ENCODE measurements around the gene RPTOR.
A peak's percentile ranks its signal among the peaks of the same experiment; 100 is the strongest.

The RPTOR gene

DNA sequence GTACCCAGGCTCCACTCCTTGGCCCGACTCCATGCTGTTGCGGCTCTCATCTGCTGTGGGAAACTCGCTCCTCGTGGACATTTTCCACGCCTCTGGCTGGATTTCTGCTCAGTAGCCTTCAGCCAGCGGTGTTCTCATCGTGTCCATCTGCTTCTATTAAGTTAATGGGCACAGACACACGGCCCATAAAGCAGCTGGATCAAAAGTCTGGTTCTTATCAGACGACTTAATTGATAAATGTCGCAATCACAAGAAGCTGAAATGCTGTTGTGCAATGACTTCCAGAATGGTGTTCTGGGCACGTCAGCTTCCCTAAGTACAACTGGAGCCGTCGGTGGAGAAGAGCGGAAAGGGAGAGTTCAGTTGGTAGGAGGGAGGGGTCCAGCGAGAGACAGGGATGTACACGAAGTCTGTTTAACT is 235.3 kb downstream of the RPTOR start:
- no peaks in the 10 kb centered on the region for H3K9me3 Mint-ChIP-seq
- H3K27ac Mint-ChIP-seq = peak overlapping the region; percentile 74
- DNase-seq (ENCODE audit: low spot score in 2 of 2) (no peak), ATAC-seq (no peak)
- H3K4me3 Mint-ChIP-seq = peak overlapping the region; percentile 58
- H3K36me3 Mint-ChIP-seq = peaks cover 22% of the 10 kb centered on the region
- H3K4me1 Mint-ChIP-seq = peaks cover 48% of the 10 kb centered on the region

DNA sequence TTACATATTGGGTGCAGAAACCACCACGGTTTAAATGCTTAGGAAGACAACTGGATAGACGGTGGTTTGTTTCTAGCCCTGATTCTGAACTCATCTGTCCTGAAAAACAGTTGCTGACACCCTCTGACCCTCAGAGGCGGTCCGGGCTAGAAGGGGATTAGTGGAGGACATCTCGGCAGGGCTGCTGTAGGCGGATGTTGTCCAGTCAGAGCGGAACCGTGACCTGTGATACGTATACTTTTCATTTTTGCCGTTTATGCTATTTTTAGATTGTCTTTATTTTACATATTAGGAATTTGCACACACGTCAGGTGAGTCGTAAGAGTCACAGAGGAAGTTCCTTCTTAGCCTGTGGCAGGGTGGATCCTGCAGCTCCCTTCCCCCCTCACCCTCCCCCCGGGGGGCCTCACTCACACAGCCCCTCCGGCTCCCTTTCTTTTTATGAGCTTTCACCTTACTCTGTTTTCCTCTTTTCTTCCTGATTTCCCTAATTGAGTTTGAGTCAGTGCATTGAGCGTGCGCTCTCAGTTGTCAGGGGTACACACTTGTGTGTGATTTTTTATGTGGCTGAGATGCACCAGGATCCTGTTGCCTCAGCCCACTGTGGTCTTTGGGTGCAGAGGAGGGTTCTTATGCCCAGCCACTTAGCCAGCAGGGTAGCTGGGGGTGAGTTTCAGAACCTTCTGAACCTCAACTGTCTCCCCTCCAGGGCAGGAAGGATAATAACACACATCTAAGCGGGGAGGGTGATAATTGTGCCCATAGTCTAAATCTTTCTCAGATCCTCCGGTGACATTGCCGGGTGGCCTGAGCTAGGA is 236.0 kb downstream of the RPTOR start:
- H3K4me3 Mint-ChIP-seq = peak overlapping the region; percentile 58

DNA sequence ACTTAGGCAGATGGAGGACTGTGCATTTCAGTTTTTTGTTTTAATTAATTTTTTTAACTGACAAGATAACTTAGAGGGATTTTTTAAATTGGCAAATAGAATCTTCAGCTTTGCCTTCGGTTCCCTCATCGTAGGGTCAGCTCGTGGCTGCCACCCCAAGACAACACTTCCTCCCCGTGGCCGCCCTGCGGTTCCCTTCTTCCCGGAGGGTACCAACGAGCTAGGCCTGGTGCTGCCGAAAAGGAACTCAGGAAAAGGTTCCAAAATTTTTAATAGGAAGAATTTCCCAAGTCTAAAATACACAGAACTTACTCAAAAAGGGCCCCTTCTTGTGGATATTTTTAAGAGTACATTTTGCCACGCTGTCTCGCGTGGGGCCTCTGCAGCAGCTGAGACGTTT is 236.6 kb downstream of the RPTOR start:
- DNase-seq (ENCODE audit: low spot score in 2 of 2) (no peak), ATAC-seq (no peak)
- no peaks in the 10 kb centered on the region for H3K9me3 Mint-ChIP-seq
- peaks cover 22% of the 10 kb centered on the region for H3K36me3 Mint-ChIP-seq
- peak overlapping the region; percentile 58 for H3K4me3 Mint-ChIP-seq
- H3K27ac Mint-ChIP-seq = peak overlapping the region; percentile 74
- H3K4me1 Mint-ChIP-seq = peaks cover 49% of the 10 kb centered on the region

More for the DNA sequence above, 236.0 kb downstream of the RPTOR start:
- peaks cover 46% of the 10 kb centered on the region for H3K4me1 Mint-ChIP-seq
- peaks cover 22% of the 10 kb centered on the region for H3K36me3 Mint-ChIP-seq
- ATAC-seq = peak; percentile 88
- peak in 1 of 2 donors; percentile 69 for DNase-seq (ENCODE audit: low spot score in 2 of 2)
- peak overlapping the region; percentile 74 for H3K27ac Mint-ChIP-seq
- no peaks in the 10 kb centered on the region for H3K9me3 Mint-ChIP-seq

DNA sequence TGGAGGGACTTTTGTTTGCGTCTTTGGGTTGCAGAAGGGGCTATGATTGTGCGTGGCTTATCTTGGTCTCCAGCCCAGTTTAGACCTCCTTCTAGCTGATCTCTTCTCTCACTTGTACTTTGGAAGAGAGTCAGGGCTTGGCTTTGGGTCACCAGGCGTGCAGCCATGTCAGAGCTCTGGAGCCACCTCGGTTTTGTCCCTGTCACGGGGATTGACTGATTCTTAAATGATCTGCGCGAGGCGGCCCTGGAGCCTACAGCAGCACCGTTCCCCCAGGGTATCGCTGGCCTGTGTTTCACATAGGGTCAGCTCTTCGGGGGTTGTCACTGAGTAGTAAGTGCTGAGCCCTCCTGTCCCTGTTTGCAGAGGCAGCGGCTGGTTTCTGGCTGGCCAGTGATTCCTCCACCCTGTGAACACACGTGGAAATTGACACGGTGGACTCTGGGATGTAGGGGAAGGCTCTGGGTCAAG is 237.2 kb downstream of the RPTOR start:
- Mint-ChIP-seq H3K36me3 (peaks cover 17% of the 10 kb centered on the region), H3K9me3 (no peaks in the 10 kb centered on the region), H3K27ac (peak overlapping the region; percentile 74), H3K4me3 (peak overlapping the region; percentile 58), H3K4me1 (peaks cover 46% of the 10 kb centered on the region)
- DNase-seq (ENCODE audit: low spot score in 2 of 2) (no peak), ATAC-seq (no peak)

DNA sequence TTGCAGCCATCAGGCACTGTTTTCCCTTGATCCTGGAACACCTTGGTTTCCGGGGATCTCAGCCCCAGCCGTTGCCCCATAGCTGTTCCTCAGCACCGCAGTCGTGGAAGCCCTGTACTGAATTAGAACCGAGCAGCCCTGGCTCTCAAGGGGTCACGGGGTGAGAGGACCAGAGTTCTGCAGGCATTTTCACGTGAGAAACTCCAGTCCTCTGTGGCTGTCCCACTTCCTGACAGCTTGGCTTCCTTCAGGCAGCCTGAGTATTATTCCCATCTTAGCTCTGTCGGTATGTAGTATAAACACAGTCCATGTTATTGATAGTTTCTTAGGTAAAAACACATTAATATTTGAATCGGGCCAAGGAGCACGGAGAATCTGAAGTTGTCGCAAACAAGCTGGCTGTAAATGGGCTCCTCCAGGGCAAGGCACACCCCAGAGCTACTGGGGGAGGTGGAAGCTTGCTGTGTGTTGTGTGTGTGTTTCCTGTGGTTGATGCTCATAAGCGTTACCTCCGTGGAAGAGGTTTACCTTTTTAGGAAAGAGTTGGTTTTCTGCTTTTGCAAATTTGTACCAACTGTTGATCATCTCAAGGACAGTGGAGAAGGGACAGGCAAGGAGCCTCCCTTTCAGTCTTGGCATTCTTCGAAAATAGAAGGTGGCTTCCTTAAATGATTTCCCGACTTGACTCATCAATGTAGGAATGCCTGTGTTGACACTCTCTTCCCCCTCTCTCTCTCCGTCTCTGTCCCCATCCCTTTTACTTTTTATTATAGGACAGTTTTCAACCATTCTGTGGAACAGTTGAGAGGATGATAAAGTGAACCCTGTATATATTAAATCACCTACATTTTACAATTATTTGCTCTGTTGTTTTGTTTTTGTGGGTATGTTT is 238.1 kb downstream of the RPTOR start:
- H3K4me1 Mint-ChIP-seq = peaks cover 55% of the 10 kb centered on the region
- peak in 1 of 2 donors; percentile 64 for DNase-seq (ENCODE audit: low spot score in 2 of 2)
- H3K27ac Mint-ChIP-seq = peak overlapping the region; percentile 74

DNA sequence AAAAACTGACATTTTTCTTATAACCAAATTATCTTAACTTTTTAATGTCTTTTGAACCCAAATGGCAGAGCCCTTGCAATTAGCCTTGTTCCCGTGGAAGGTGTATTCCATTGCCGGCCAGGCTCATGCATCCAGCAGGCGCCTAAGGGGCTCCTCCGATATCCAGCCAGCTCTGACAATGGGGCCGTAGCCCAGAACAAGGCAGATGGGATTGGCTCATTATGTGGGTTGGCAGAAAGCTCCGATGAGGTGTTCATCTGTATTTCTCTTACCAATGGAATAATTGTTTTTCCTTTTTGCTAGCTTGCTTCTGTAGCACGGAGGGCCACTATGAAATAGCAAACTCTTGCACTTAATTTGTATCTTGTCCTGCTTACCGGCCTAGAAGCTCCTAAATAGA is 238.8 kb downstream of the RPTOR start:
- peak overlapping the region; percentile 58 for H3K4me3 Mint-ChIP-seq
- peak overlapping the region; percentile 74 for H3K27ac Mint-ChIP-seq
- ATAC-seq (no peak), DNase-seq (ENCODE audit: low spot score in 2 of 2) (no peak)
- H3K9me3 Mint-ChIP-seq = peaks cover 2% of the 10 kb centered on the region
- H3K4me1 Mint-ChIP-seq = peaks cover 62% of the 10 kb centered on the region
- peaks cover 6% of the 10 kb centered on the region for H3K36me3 Mint-ChIP-seq

More for the DNA sequence above, 238.1 kb downstream of the RPTOR start:
- ATAC-seq = peak; percentile 73
- peaks cover 8% of the 10 kb centered on the region for H3K36me3 Mint-ChIP-seq
- no peaks in the 10 kb centered on the region for H3K9me3 Mint-ChIP-seq
- H3K4me3 Mint-ChIP-seq = peak overlapping the region; percentile 58

DNA sequence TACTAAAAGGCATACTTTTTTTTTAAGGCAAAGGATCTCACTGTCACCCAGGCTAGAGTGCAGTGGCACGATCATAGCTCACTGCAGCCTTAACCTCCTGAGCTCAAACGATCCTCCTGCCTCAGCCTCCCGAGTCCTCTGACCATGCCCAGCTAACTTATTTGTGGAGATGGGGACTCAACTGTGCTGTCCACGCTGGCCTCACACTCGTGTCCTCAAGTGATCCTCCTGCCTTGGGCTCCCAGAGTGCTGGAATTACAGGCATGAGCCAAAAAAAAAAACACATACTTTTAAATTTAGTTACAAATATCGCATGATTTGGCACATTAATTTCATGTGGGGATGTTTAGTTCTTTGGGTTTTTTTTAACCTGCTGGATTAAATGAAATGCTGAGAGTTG is 239.3 kb downstream of the RPTOR start:
- H3K9me3 Mint-ChIP-seq = peaks cover 3% of the 10 kb centered on the region
- peaks cover 65% of the 10 kb centered on the region for H3K4me1 Mint-ChIP-seq
- no peak overlapping the region for H3K4me3 Mint-ChIP-seq
- DNase-seq (ENCODE audit: low spot score in 2 of 2) (no peak), ATAC-seq (no peak)
- H3K36me3 Mint-ChIP-seq = peaks cover 6% of the 10 kb centered on the region
- no peak overlapping the region for H3K27ac Mint-ChIP-seq

DNA sequence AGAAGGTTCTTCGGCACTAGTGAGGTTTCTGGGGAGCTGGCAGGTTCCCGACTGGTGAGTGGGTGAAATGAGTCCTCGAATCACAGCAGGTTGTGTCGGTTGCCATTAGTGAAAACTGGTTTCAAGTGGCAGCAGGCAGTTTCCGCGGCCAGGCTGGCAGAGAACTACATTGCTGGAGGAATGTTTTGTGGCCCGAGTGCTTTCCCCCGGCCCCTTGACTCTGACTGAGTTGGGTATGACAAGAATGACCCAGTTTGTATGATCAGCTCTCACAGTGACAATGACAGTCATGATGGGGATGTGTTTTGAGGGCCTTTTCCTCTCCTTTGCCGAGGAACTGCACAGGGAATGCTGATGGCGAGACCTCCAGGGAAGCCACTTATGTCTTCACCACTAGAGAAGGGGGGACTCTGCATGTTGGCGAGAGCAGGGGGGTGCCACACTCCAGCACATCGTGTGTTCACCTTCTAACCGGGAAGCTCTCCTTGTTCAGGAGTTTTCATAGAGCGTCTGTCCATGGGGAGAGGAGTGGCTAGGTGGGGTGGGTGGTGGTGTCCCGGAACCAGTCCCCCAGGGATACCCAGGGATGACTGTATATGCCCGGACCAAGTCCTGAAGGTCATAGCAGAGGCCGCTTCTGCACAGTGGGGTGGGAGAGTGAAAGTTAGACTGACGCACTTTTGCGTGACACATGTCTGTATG is 241.0 kb downstream of the RPTOR start:
- Mint-ChIP-seq H3K27ac (peak overlapping the region; percentile 52), H3K4me3 (no peak overlapping the region), H3K36me3 (peaks cover 11% of the 10 kb centered on the region)

DNA sequence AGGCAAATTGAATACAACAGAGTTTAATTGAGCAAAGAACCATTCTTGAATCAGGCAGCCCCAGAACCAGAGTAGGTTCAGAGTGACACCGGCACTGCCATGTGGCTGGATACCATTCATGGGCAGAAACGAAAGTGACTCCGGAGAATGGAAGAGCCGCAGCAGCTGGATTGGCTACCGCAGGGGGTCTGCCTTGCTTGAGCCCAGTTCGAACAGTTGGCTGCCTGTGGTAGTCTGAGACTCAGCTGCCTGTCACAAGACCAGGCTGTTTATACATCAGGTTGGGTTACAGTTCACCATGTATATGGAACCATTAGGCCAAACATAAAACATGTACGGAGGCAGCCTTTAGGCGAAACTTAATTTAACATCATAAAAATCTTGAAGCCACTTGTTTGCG is 241.8 kb downstream of the RPTOR start:
- Mint-ChIP-seq H3K4me1 (peaks cover 72% of the 10 kb centered on the region), H3K27ac (peak overlapping the region; percentile 50), H3K4me3 (no peak overlapping the region), H3K9me3 (peaks cover 3% of the 10 kb centered on the region), H3K36me3 (peaks cover 11% of the 10 kb centered on the region)
- ATAC-seq = no peak
- no peak for DNase-seq (ENCODE audit: low spot score in 2 of 2)

More for the DNA sequence above, 241.0 kb downstream of the RPTOR start:
- H3K9me3 Mint-ChIP-seq = peaks cover 3% of the 10 kb centered on the region
- peaks cover 72% of the 10 kb centered on the region for H3K4me1 Mint-ChIP-seq
- no peak for DNase-seq (ENCODE audit: low spot score in 2 of 2)
- no peak for ATAC-seq

DNA sequence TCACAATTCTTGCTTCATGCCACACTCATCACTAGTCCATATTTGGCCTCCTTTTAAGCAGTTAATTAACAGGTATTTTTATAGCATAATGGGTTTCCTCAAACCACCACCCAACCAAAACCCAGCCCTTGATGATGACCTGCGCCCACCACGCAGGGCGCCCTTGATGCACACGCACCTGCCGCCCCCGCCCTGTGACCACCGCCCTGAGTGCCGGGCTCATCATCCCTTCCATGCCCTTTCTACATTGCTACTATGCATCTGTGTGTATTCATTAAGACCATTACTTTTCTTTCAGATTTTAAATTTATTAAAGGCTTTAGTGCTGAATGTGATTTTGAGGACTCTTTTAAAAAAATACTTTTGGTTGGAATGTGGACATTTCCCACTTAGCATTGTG is 242.2 kb downstream of the RPTOR start:
- Mint-ChIP-seq H3K27ac (peak overlapping the region; percentile 50), H3K36me3 (peaks cover 15% of the 10 kb centered on the region), H3K4me1 (peaks cover 72% of the 10 kb centered on the region), H3K4me3 (no peak overlapping the region), H3K9me3 (peaks cover 3% of the 10 kb centered on the region)
- ATAC-seq (no peak), DNase-seq (ENCODE audit: low spot score in 2 of 2) (no peak)

DNA sequence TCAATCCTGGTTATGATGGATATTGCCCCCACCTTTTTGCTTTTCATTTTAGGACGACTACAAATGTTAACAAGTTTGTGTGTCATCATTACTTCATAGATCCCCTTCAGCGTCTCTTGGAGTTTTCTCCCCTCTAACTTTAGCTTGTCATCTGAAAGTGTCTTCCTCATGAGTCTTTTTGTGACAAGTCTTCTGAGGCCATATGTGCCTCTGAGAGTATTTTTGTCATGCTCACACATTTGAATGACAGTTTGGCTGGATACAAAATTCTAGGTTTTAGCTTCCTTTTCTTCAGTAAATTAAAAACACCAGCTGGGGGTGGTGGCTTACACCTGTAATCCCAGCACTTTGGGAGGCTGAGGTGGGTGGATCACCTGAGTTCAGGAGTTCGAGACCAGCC is 243.2 kb downstream of the RPTOR start:
- peak overlapping the region; percentile 50 for H3K27ac Mint-ChIP-seq

DNA sequence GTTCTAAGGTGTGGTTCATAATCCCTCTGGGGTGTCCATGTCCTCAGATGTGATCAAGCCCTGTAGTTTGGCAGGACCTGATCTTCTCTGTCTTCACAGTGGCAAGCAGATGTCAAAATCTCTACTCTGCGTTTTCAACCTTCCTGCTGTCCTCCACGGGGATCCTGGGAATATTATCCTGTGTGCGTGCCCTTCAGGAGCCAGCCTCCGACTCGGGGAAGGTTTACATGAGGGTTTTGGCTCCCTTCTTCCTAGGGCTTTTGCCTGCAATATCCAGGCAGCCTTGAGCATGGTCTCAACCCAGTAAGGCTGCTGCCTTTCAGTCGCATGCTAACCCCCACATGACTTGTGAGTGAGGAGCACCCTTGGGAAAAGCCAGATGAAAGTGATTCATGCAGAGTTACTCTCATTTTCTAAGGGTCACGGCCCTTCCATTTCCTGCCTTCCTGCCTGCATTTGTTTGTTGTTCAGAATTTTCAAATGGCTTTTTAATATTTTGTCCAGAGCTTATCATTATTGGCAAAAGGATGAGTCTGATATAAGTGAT is 244.8 kb downstream of the RPTOR start:
- H3K4me1 Mint-ChIP-seq = peaks cover 61% of the 10 kb centered on the region
- peak overlapping the region; percentile 88 for H3K27ac Mint-ChIP-seq
- peaks cover 29% of the 10 kb centered on the region for H3K36me3 Mint-ChIP-seq
- DNase-seq (ENCODE audit: low spot score in 2 of 2) (no peak), ATAC-seq (peak; percentile 53)
- peak overlapping the region; percentile 63 for H3K4me3 Mint-ChIP-seq
- peaks cover 3% of the 10 kb centered on the region for H3K9me3 Mint-ChIP-seq

More for the DNA sequence above, 243.2 kb downstream of the RPTOR start:
- peaks cover 3% of the 10 kb centered on the region for H3K9me3 Mint-ChIP-seq
- H3K36me3 Mint-ChIP-seq = peaks cover 20% of the 10 kb centered on the region
- DNase-seq (ENCODE audit: low spot score in 2 of 2) (no peak), ATAC-seq (no peak)
- H3K4me1 Mint-ChIP-seq = peaks cover 68% of the 10 kb centered on the region
- no peak overlapping the region for H3K4me3 Mint-ChIP-seq

DNA sequence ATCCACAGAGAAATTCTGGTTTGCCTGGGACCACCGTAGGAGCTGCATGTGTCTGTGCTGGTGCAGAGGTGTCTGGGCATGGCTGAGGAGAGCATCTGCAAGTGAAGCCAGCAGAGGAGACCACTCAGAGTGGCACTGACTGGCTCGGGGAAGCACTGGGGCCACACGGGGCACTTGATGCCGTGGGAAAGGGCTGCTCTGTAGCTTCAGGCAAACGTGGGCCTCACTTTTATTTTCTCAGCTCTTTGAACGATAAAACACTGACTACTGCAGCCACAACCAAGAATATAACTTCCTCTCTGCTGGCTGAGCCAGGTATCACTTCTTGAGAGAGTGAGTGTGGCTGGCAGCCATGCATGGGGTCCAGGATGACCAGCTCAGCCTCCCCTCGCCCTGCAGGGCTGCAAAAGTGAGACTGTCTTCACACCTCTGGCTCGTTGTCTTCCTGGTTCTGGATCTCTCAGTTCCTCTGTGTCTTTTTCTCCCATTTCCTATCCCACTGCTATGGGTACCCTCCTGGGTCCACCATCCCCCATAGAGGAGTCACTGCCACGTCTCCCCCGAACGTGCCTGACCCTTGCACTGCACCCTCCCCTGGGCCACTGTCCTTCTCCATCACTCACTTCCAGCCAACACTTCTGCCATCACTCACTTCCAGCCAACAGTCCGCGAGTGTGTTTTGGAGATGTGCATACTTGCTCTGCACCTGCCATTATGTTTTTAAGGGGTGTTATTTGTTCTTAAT is 245.6 kb downstream of the RPTOR start:
- Mint-ChIP-seq H3K4me3 (peak overlapping the region; percentile 63), H3K27ac (peak overlapping the region; percentile 88), H3K36me3 (peaks cover 29% of the 10 kb centered on the region), H3K9me3 (peaks cover 3% of the 10 kb centered on the region), H3K4me1 (peaks cover 61% of the 10 kb centered on the region)
- DNase-seq (ENCODE audit: low spot score in 2 of 2) (no peak), ATAC-seq (peak; percentile 66)

Measured in stimulated activated effector memory CD8-positive, alpha-beta T cell treated with anti-CD3 and anti-CD28 coated beads, Interleukin-12 subunit alpha, Interleukin-12 subunit beta, amount 100 ng/mL, for 72 hours (primary cell).